Loucy (cell line): Measurements from ENCODE around the gene IL23R.

Experiments used
- EZH2phosphoT487 ChIP-seq: fragments of 200-600 bp; IDR thresholded peaks from 2 replicates; pipeline ENCODE4 v1.6.1; 2018; ENCODE audit warnings: antibody characterized with exemption, mild to moderate bottlenecking, moderate library complexity, borderline replicate concordance
- TF ChIP-seq, protein P1 (sequence below): fragments of 200-600 bp; sonication (generic); conservative IDR thresholded peaks from 2 replicates; pipeline ENCODE4 v1.5.1; 2014; ENCODE audit warnings: mild to moderate bottlenecking, antibody characterized with exemption, low read length

DNA sequence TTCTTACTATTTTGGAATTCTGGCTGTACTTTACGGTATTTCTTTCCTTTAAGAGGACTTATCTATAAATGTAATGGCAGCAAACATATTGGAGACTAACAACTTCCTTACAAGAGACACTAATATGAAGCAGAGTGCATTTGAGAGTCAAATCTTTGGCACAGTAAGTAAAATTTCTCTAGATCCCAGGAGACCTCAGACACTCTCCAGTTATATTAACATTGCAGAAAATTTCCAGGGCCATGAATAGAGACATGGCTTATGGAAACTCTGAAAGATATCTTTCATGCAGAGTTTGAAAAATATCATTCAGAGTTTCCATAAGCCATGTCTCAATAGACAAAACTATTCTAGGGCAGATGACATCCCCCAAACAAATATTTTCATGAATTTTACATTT, 51.2 kb downstream of the IL23R start:
- TF ChIP-seq, protein P1, sequence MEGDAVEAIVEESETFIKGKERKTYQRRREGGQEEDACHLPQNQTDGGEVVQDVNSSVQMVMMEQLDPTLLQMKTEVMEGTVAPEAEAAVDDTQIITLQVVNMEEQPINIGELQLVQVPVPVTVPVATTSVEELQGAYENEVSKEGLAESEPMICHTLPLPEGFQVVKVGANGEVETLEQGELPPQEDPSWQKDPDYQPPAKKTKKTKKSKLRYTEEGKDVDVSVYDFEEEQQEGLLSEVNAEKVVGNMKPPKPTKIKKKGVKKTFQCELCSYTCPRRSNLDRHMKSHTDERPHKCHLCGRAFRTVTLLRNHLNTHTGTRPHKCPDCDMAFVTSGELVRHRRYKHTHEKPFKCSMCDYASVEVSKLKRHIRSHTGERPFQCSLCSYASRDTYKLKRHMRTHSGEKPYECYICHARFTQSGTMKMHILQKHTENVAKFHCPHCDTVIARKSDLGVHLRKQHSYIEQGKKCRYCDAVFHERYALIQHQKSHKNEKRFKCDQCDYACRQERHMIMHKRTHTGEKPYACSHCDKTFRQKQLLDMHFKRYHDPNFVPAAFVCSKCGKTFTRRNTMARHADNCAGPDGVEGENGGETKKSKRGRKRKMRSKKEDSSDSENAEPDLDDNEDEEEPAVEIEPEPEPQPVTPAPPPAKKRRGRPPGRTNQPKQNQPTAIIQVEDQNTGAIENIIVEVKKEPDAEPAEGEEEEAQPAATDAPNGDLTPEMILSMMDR, result no peak
- no peak for TF ChIP-seq EZH2phosphoT487
